ENCODE results near the gene PLA1A.

The PLA1A gene

GRCh38 chr3:119596398-119596797, 1.3 kb upstream of the PLA1A start:
- TF ChIP-seq CTCF (conservative IDR thresholded peaks at IDR 0.05; ENCODE audit: low read length) (no peak), EZH2phosphoT487 (IDR thresholded peaks at IDR 0.05; ENCODE audit: borderline replicate concordance) (no peak)
- Histone ChIP-seq H3K9me2 (replicated peaks; ENCODE audit: low read depth, low read length) (no peaks in the 10 kb centered on the region), H3K9me3 (ENCODE audit: insufficient read depth, low read depth, low read length) (no peaks in the 10 kb centered on the region), H4K20me1 (ENCODE audit: insufficient read depth, low read length, poor library complexity, severe bottlenecking) (no peaks in the 10 kb centered on the region), H3K4me3 (ENCODE audit: low read length, poor library complexity, severe bottlenecking) (no peak overlapping the region), H3K4me2 (ENCODE audit: low read depth, low read length, poor library complexity, severe bottlenecking) (no peak overlapping the region), H3K4me1 (ENCODE audit: insufficient read depth, low read length, poor library complexity, severe bottlenecking) (no peaks in the 10 kb centered on the region), H3F3A (ENCODE audit: low read depth) (no peaks in the 10 kb centered on the region), H3K79me2 (ENCODE audit: insufficient read depth, low read length) (no peaks in the 10 kb centered on the region), H2AFZ (ENCODE audit: low read length) (peak overlapping the region; percentile 79), H3K36me3 (ENCODE audit: insufficient read depth, low read length) (no peaks in the 10 kb centered on the region), H3K9ac (ENCODE audit: low read depth, low read length, poor library complexity, severe bottlenecking) (no peak overlapping the region), H3K27me3 (ENCODE audit: insufficient read depth, low read length, poor library complexity, severe bottlenecking) (no peaks in the 10 kb centered on the region)

GRCh38 chr3:119598410-119599098, 869 bp downstream of the PLA1A start:
- H3K9ac ChIP-seq (ENCODE audit: low read depth, low read length, poor library complexity, severe bottlenecking) = no peak overlapping the region
- TF ChIP-seq CTCF (conservative IDR thresholded peaks at IDR 0.05; ENCODE audit: low read length) (no peak), EZH2phosphoT487 (IDR thresholded peaks at IDR 0.05; ENCODE audit: borderline replicate concordance) (no peak)
- H3K27me3 ChIP-seq (ENCODE audit: insufficient read depth, low read length, poor library complexity, severe bottlenecking) = no peaks in the 10 kb centered on the region
- H3K9me2 ChIP-seq (replicated peaks; ENCODE audit: low read depth, low read length) = no peaks in the 10 kb centered on the region
- no peak overlapping the region for H3K4me2 ChIP-seq (ENCODE audit: low read depth, low read length, poor library complexity, severe bottlenecking)
- H4K20me1 ChIP-seq (ENCODE audit: insufficient read depth, low read length, poor library complexity, severe bottlenecking) = no peaks in the 10 kb centered on the region
- H3K36me3 ChIP-seq (ENCODE audit: insufficient read depth, low read length) = no peaks in the 10 kb centered on the region
- no peaks in the 10 kb centered on the region for H3F3A ChIP-seq (ENCODE audit: low read depth)
- H3K4me1 ChIP-seq (ENCODE audit: insufficient read depth, low read length, poor library complexity, severe bottlenecking) = no peaks in the 10 kb centered on the region
- H3K79me2 ChIP-seq (ENCODE audit: insufficient read depth, low read length) = no peaks in the 10 kb centered on the region
- H2AFZ ChIP-seq (ENCODE audit: low read length) = no peak overlapping the region
- no peaks in the 10 kb centered on the region for H3K9me3 ChIP-seq (ENCODE audit: insufficient read depth, low read depth, low read length)
- H3K4me3 ChIP-seq (ENCODE audit: low read length, poor library complexity, severe bottlenecking) = no peak overlapping the region

GRCh38 chr3:119599558-119600174, 2.0 kb downstream of the PLA1A start:
- H3K9me3 ChIP-seq (ENCODE audit: insufficient read depth, low read depth, low read length) = no peaks in the 10 kb centered on the region
- no peaks in the 10 kb centered on the region for H3K4me1 ChIP-seq (ENCODE audit: insufficient read depth, low read length, poor library complexity, severe bottlenecking)
- no peak overlapping the region for H3K4me2 ChIP-seq (ENCODE audit: low read depth, low read length, poor library complexity, severe bottlenecking)
- H4K20me1 ChIP-seq (ENCODE audit: insufficient read depth, low read length, poor library complexity, severe bottlenecking) = no peaks in the 10 kb centered on the region
- TF ChIP-seq EZH2phosphoT487 (IDR thresholded peaks at IDR 0.05; ENCODE audit: borderline replicate concordance) (no peak), CTCF (conservative IDR thresholded peaks at IDR 0.05; ENCODE audit: low read length) (no peak)
- peak overlapping the region; percentile 42; the same call in 1 of the 2 replicates for H2AFZ ChIP-seq (ENCODE audit: low read length)
- no peaks in the 10 kb centered on the region for H3K36me3 ChIP-seq (ENCODE audit: insufficient read depth, low read length)
- no peaks in the 10 kb centered on the region for H3K9me2 ChIP-seq (replicated peaks; ENCODE audit: low read depth, low read length)
- H3K4me3 ChIP-seq (ENCODE audit: low read length, poor library complexity, severe bottlenecking) = no peak overlapping the region
- no peaks in the 10 kb centered on the region for H3K27me3 ChIP-seq (ENCODE audit: insufficient read depth, low read length, poor library complexity, severe bottlenecking)
- H3K79me2 ChIP-seq (ENCODE audit: insufficient read depth, low read length) = no peaks in the 10 kb centered on the region
- H3K9ac ChIP-seq (ENCODE audit: low read depth, low read length, poor library complexity, severe bottlenecking) = no peak overlapping the region
- H3F3A ChIP-seq (ENCODE audit: low read depth) = no peaks in the 10 kb centered on the region

Measured in Loucy (cell line).